GM12878 (cell line): ENCODE measurements around the gene SLC5A6. TPM values are rescaled to one million over a fixed set of nuclear protein-coding genes. Genes with fewer than 3 reads are reported as not detected.

ENCODE experiments used
- ATAC-seq: fragments of 200-7000 bp; cut with Tn5 transposase; 3 replicates; pipeline ENCODE4 v1.9.1; 2020; ENCODE audit warnings: mild to moderate bottlenecking, moderate library complexity
- BruUV-seq: library from RNA; stranded (reverse); fragments of 400-500 nt; replicated peaks from 2 replicates; lab custom pipeline; 2021; lab: Mats Ljungman, UMichigan
- CTCF ChIA-PET: fragments of 300-600 bp; sonication (Branson Sonifier 250); formaldehyde crosslinking; extraction: SDS; loops from one replicate; lab custom pipeline; 2021; ENCODE audit warnings: inconsistent platforms; lab: Yijun Ruan, JAX
- POLR2A ChIA-PET: fragments of 350-600 bp; formaldehyde crosslinking; extraction: SDS; loops from one replicate; lab custom pipeline; 2021; ENCODE audit warnings: inconsistent platforms; lab: Charles Lee
- RAD21 ChIA-PET: fragments of 300-600 bp; sonication (Branson Sonifier 250); formaldehyde crosslinking; loops from one replicate; lab custom pipeline; 2023; ENCODE audit warnings: antibody characterized with exemption; ENCODE audit not compliant: unreplicated experiment; lab: Charles Lee
- SMC1A ChIA-PET: fragments of 300-600 bp; sonication (Branson Sonifier 250); formaldehyde crosslinking; loops from one replicate; lab custom pipeline; 2023; ENCODE audit not compliant: unreplicated experiment, uncharacterized antibody; lab: Charles Lee
- DNase-seq: peaks from one replicate; pipeline ENCODE4 v3.0.0-alpha.2; 2011; ENCODE audit warnings: low read depth, low spot score
- FAIRE-seq: peaks from 3 replicates; lab custom pipeline; 2011; peaks lifted over from hg19 to GRCh38; lab: Jason Lieb, UNC
- H2AFZ ChIP-seq: 2 replicates; pipeline ENCODE4 v1.6.0; 2011; ENCODE audit warnings: low read depth, low read length, control low read depth; ENCODE audit not compliant: control insufficient read depth
- H3K27ac ChIP-seq: 2 replicates; pipeline ENCODE4 v1.5.1; 2011; ENCODE audit warnings: control low read depth; ENCODE audit not compliant: control insufficient read depth, insufficient read depth
- H3K27me3 ChIP-seq, 2 experiments: replicated peaks in 1 of 2; 2 replicates each; pipeline versions ENCODE4 v1.6.0 to v1.6.1; 2011; ENCODE audit warnings: low read length in 1 of 2; ENCODE audit not compliant: control insufficient read depth in 2 of 2, insufficient read depth in 2 of 2
- H3K36me3 ChIP-seq, 2 experiments: 2 replicates each; pipeline ENCODE4 v1.5.1; 2011; ENCODE audit warnings: low read length in 1 of 2; ENCODE audit not compliant: control insufficient read depth in 2 of 2, insufficient read depth in 2 of 2
- H3K4me1 ChIP-seq: 2 replicates; pipeline ENCODE4 v1.6.1; 2011; ENCODE audit warnings: mild to moderate bottlenecking, low read length, moderate library complexity, mixed read lengths; ENCODE audit not compliant: control insufficient read depth, insufficient read depth
- H3K4me2 ChIP-seq: 2 replicates; pipeline ENCODE4 v1.6.0; 2011; ENCODE audit warnings: control low read depth; ENCODE audit not compliant: control insufficient read depth, insufficient read depth
- H3K4me3 ChIP-seq: fragments of 200-600 bp; sonication (generic); 2 replicates; pipeline ENCODE4 v1.5.1; 2016
- H3K79me2 ChIP-seq: 2 replicates; pipeline ENCODE4 v1.6.0; 2011; ENCODE audit warnings: low read length; ENCODE audit not compliant: control insufficient read depth, insufficient read depth
- H3K9ac ChIP-seq: 2 replicates; pipeline ENCODE4 v1.8.0; 2011; ENCODE audit warnings: low read length, control low read depth, mixed read lengths; ENCODE audit not compliant: control insufficient read depth, insufficient read depth
- H3K9me3 ChIP-seq: replicated peaks from 3 replicates; pipeline ENCODE4 v1.5.1; 2011; ENCODE audit warnings: mild to moderate bottlenecking, low read length; ENCODE audit not compliant: control insufficient read depth, insufficient read depth
- H4K20me1 ChIP-seq: 2 replicates; pipeline ENCODE4 v1.6.0; 2011; ENCODE audit not compliant: control insufficient read depth, insufficient read depth
- HDAC2 ChIP-seq: fragments of 200-600 bp; sonication (generic); IDR thresholded peaks from 2 replicates; pipeline ENCODE4 v1.6.1; 2017
- MEF2A ChIP-seq: IDR thresholded peaks from 2 replicates; pipeline ENCODE4 v1.6.1; 2011; ENCODE audit warnings: low read depth, mild to moderate bottlenecking, low read length, moderate library complexity; ENCODE audit not compliant: insufficient read depth
- NR2F1 ChIP-seq: fragments of 450-650 bp; conservative IDR thresholded peaks from 2 replicates; pipeline ENCODE4 v1.6.1; 2017; ENCODE audit warnings: mild to moderate bottlenecking
- POLR2A ChIP-seq: IDR thresholded peaks from 2 replicates; pipeline ENCODE4 v1.6.1; 2011; ENCODE audit warnings: low read depth, mild to moderate bottlenecking, low read length
- TARDBP ChIP-seq: IDR thresholded peaks from 2 replicates; pipeline ENCODE4 v1.6.1; 2016; ENCODE audit warnings: borderline replicate concordance
- WGBS: methylation state at CpG from one replicate; pipeline ENCODE4 v1.1.6; 2016; ENCODE audit warnings: low lambda C conversion rate; ENCODE audit not compliant: insufficient replicate concordance, insufficient coverage; ENCODE audit errors: missing lambda C conversion rate; 5-methylcytosine and 5-hydroxymethylcytosine counted together
- in situ Hi-C: fragments of 300-500 bp; cut with MboI; formaldehyde crosslinking; loops from 9 replicates; pipeline ENCODE4 v1.14.3; 2018; ENCODE audit warnings: mixed read lengths
- intact Hi-C: fragments of 100-400 bp; cut with micrococcal nuclease; formaldehyde crosslinking; loops from one replicate; pipeline ENCODE4 v1.14.2; 2022; ENCODE audit not compliant: unreplicated experiment
- polyA plus RNA-seq, 11 experiments: library from polyadenylated mRNA; depleted of rRNA in 4 of 11; unstranded in 6 of 11; stranded (reverse) in 5 of 11; fragments of >200 nt; fragmentation: Nextera tagmentation in 4 of 11; fragmentation: Illumina TruSeq in 1 of 11; extraction: Ambion mirVana in 4 of 11; extraction: Trizol in 1 of 11; gene quantifications; 1 replicate in 1 of 11; 2 replicates in 10 of 11; pipeline versions ENCODE4 v1.2.1 to v1.2.3, GENCODE V29; 2011 to 2016; ENCODE audit warnings: inconsistent platforms in 2 of 11, missing spikeins in 2 of 11, low read depth in 1 of 11
- total RNA-seq, 4 experiments: library from RNA; depleted of rRNA in 3 of 4; stranded (reverse); fragments of >200 nt in 3 of 4; fragmentation: Illumina TruSeq in 1 of 4; extraction: Trizol in 1 of 4; gene quantifications; 2 replicates each; pipeline versions ENCODE4 v1.2.1 to v1.2.3, GENCODE V29; 2013 to 2021
- TF ChIP-seq, protein P1 (sequence below): fragments of 450-650 bp; formaldehyde crosslinking; IDR thresholded peaks from 2 replicates; pipeline ENCODE4 v1.4.0; 2020; ENCODE audit warnings: mild to moderate bottlenecking, moderate library complexity
- TF ChIP-seq, protein P2 (sequence below): fragments of 450-650 bp; IDR thresholded peaks from 2 replicates; pipeline ENCODE4 v1.6.1; 2014; ENCODE audit warnings: mild to moderate bottlenecking
- TF ChIP-seq, protein P3 (sequence below): fragments of 450-650 bp; IDR thresholded peaks from 2 replicates; pipeline ENCODE4 v1.6.1; 2016; ENCODE audit warnings: mild to moderate bottlenecking

The SLC5A6 gene
- total and polyA plus RNA-seq, 10 of the 15 experiments (the other 5 are each of a cell fraction or from before 2014, with no cell fraction given) = 13.1 to 101 (median 55.3) TPM

DNA sequence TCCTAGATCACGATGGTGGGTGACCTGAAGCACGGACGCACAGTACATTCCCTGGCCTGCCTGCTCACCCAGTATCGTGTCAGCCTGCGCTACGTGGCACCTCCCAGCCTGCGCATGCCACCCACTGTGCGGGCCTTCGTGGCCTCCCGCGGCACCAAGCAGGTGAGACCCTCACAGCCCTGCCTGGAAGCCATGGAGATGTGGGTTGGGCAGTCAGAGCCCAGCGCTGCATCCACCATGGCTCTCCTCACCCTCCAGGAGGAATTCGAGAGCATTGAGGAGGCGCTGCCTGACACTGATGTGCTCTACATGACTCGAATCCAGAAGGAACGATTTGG, 30.5 kb upstream of the SLC5A6 start:
- H2AFZ ChIP-seq = no peak overlapping the region
- CTCF ChIA-PET = interaction anchor here (1.0 kb wide), 1 partner anchor 9 kb away, joined by 3 read pairs; no protein-coding TSS in a partner anchor

More for the DNA sequence above, 30.5 kb upstream of the SLC5A6 start:
- Histone ChIP-seq H3K79me2 (no peaks in the 10 kb centered on the region), H4K20me1 (no peaks in the 10 kb centered on the region), H3K4me2 (no peak overlapping the region), H3K36me3 (peaks cover 32 to 57% of the 10 kb centered on the region in 2 experiments), H3K27me3 (no peaks in the 10 kb centered on the region), H3K9me3 (no peaks in the 10 kb centered on the region), H3K27ac (no peak overlapping the region), H3K9ac (no peak overlapping the region), H3K4me1 (no peaks in the 10 kb centered on the region)
- intact Hi-C loops (no loop called here), in situ Hi-C loops (no loop called here)
- WGBS = 100% methylated on average over 16 of the region's 16 CpGs
- no peak for ATAC-seq
- SMC1A ChIA-PET = no interaction called here
- POLR2A ChIA-PET = interaction anchor here (0.6 kb wide), 1 partner anchor 282 kb away, joined by 4 read pairs; no protein-coding TSS in a partner anchor
- no peak for FAIRE-seq
- no peak for DNase-seq
- RAD21 ChIA-PET = no interaction called here
- no TSS peak for BruUV-seq
- TF ChIP-seq TARDBP = no peak
- TF ChIP-seq, protein P1, sequence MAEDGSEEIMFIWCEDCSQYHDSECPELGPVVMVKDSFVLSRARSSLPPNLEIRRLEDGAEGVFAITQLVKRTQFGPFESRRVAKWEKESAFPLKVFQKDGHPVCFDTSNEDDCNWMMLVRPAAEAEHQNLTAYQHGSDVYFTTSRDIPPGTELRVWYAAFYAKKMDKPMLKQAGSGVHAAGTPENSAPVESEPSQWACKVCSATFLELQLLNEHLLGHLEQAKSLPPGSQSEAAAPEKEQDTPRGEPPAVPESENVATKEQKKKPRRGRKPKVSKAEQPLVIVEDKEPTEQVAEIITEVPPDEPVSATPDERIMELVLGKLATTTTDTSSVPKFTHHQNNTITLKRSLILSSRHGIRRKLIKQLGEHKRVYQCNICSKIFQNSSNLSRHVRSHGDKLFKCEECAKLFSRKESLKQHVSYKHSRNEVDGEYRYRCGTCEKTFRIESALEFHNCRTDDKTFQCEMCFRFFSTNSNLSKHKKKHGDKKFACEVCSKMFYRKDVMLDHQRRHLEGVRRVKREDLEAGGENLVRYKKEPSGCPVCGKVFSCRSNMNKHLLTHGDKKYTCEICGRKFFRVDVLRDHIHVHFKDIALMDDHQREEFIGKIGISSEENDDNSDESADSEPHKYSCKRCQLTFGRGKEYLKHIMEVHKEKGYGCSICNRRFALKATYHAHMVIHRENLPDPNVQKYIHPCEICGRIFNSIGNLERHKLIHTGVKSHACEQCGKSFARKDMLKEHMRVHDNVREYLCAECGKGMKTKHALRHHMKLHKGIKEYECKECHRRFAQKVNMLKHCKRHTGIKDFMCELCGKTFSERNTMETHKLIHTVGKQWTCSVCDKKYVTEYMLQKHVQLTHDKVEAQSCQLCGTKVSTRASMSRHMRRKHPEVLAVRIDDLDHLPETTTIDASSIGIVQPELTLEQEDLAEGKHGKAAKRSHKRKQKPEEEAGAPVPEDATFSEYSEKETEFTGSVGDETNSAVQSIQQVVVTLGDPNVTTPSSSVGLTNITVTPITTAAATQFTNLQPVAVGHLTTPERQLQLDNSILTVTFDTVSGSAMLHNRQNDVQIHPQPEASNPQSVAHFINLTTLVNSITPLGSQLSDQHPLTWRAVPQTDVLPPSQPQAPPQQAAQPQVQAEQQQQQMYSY (CRISPR knock-in tag) = no peak
- no peak for TF ChIP-seq NR2F1
- TF ChIP-seq MEF2A = no peak
- TF ChIP-seq, protein P2, sequence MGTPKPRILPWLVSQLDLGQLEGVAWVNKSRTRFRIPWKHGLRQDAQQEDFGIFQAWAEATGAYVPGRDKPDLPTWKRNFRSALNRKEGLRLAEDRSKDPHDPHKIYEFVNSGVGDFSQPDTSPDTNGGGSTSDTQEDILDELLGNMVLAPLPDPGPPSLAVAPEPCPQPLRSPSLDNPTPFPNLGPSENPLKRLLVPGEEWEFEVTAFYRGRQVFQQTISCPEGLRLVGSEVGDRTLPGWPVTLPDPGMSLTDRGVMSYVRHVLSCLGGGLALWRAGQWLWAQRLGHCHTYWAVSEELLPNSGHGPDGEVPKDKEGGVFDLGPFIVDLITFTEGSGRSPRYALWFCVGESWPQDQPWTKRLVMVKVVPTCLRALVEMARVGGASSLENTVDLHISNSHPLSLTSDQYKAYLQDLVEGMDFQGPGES = no peak
- TF ChIP-seq HDAC2 = no peak
- TF ChIP-seq, protein P3, sequence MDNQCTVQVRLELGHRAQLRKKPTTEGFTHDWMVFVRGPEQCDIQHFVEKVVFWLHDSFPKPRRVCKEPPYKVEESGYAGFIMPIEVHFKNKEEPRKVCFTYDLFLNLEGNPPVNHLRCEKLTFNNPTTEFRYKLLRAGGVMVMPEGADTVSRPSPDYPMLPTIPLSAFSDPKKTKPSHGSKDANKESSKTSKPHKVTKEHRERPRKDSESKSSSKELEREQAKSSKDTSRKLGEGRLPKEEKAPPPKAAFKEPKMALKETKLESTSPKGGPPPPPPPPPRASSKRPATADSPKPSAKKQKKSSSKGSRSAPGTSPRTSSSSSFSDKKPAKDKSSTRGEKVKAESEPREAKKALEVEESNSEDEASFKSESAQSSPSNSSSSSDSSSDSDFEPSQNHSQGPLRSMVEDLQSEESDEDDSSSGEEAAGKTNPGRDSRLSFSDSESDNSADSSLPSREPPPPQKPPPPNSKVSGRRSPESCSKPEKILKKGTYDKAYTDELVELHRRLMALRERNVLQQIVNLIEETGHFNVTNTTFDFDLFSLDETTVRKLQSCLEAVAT = no peak
- peak; percentile 49; the same call in 1 of the 2 replicates for TF ChIP-seq POLR2A
- TF ChIP-seq, all 136 proteins: peak for 1
- no peak overlapping the region for H3K4me3 ChIP-seq
